Heart left ventricle (tissue), 13 donors: ENCODE measurements around the gene DNAH1.

Experiments used
- CTCF ChIP-seq, 12 donors: fragments of 200-600 bp; sonication (generic) in 4 of 12; IDR thresholded peaks; one replicate each; pipeline versions ENCODE4 v1.5.0 to v1.8.0; 2018 to 2022; ENCODE audit warnings: antibody characterized with exemption in 12 of 12, mild to moderate bottlenecking in 5 of 12
- POLR2A ChIP-seq, 2 donors: fragments of 450-650 bp; IDR thresholded peaks; one replicate each; pipeline ENCODE4 v1.6.1; 2017; ENCODE audit warnings: antibody characterized with exemption in 2 of 2, mild to moderate bottlenecking in 2 of 2, moderate library complexity in 2 of 2
- donor health status: ischemic (EF 13 %, LVEDD 7.1; RV severe dilation, severe dysfunction).
- donor health status: DM: no; HTN: yes; CAD: no.
- donor health status: DM: no; HTN: no; CAD: no.
- donor health status: ischemic (EF 25% LVEDD 6.9; RV normal size, moderate dysfunction).
- donor health status: ischemic (EF 25% LVEDD 5.7; RV mildly dilated, moderate dysfunction).
- donor health status: ischemic (EF 35%, LVEDD 5.7; RV mildly dilated, moderate dysfunction).
- donor health status: nonischemic (EF 11% LVEDD 7.7; RV severe dilation, severe dysfunction).
- donor health status: DM: yes; HTN: yes; CAD: no.
- donor health status: PGD.
- donor health status: ischemic (EF 29% LVEDD 5.4; RV normal size, mild dysfunction).
- donor health status: nonischemic (EF 23%, LVEDD 6.1; RV moderate dilation, normal function).

GRCh38 chr3:52299879-52300611 is 16.1 kb upstream of the DNAH1 start:
- TF ChIP-seq CTCF (IDR thresholded peaks at IDR 0.05): peak in 6 of 12 donors; percentile 22 to 50 (median 32)
- TF ChIP-seq POLR2A (IDR thresholded peaks at IDR 0.05): no peak
